ENCODE data around the gene TOPBP1. TPM values are rescaled to one million over a fixed set of nuclear protein-coding genes. Genes with fewer than 3 reads are reported as not detected.

TOPBP1 gene
- total and polyA plus RNA-seq, 2 of the 4 experiments (the other 2 are of a cell fraction): 19.5 to 50.5 TPM

- H3K4me2 ChIP-seq (ENCODE audit: low read depth, low read length): no peak overlapping the region
- H3K79me1 ChIP-seq (ENCODE audit: low read depth in 1 of 2, low read length in 2 of 2): peaks cover 3 to 5% of the 10 kb centered on the region in 2 experiments; a peak in 2 of 4 replicates
- peaks cover 12% of the 10 kb centered on the region for H3K36me3 ChIP-seq (ENCODE audit: control insufficient read depth, insufficient read depth, low read length)
- H3K9ac ChIP-seq (ENCODE audit: low read depth, low read length): no peak overlapping the region
- H3K27ac ChIP-seq (ENCODE audit: insufficient read depth, low read length): no peak overlapping the region
- H4K20me1 ChIP-seq (ENCODE audit: insufficient read depth, low read length): no peaks in the 10 kb centered on the region
- TF ChIP-seq NFE2L2 (IDR thresholded peaks at IDR 0.05; ENCODE audit: low read depth, low read length) (no peak), RCOR1 (IDR thresholded peaks at IDR 0.05; ENCODE audit: insufficient replicate concordance, low read length) (no peak)
- in situ Hi-C loops (cut with MboI; ENCODE audit: low sequenced_read_pairs): loop anchor here (25.0 kb wide), 2 partner anchors 895 to 1120 kb away; partner anchors contain the start of gene NPHP3
- CTCF ChIA-PET: no interaction called here
- H2AK9ac ChIP-seq (replicated peaks; ENCODE audit: low read depth, low read length, poor library complexity): no peak overlapping the region
- no peaks in the 10 kb centered on the region for H3K9me1 ChIP-seq (ENCODE audit: insufficient read depth, low read length)
- no peak overlapping the region for H2AFZ ChIP-seq (replicated peaks; ENCODE audit: low read length, poor library complexity)
- DNase-seq (no peak), ATAC-seq (ENCODE audit: low read depth) (no peak)
- no peak overlapping the region for H3K18ac ChIP-seq (ENCODE audit: low read depth, low read length)
- no peaks in the 10 kb centered on the region for H3K4me1 ChIP-seq (ENCODE audit: control insufficient read depth, insufficient read depth, low read length)
- H3K4me3 ChIP-seq (ENCODE audit: insufficient read depth, low read depth, low read length): no peak overlapping the region
- dilution Hi-C loops (cut with HindIII; ENCODE audit: low sequenced_read_pairs, unreplicated experiment): no loop called here
- intact Hi-C loops (cut with micrococcal nuclease): no loop called here
- no peak overlapping the region for H2BK15ac ChIP-seq (ENCODE audit: low read depth, low read length)
- no CpG with 5 or more reads among the region's 4 CpGs for WGBS, 2 experiments (ENCODE audit: extremely low coverage in 2 of 2, insufficient read length in 1 of 2)
- H3K9me3 ChIP-seq (ENCODE audit: control insufficient read depth, insufficient read depth, low read length): no peaks in the 10 kb centered on the region
- no peaks in the 10 kb centered on the region for H3K27me3 ChIP-seq (ENCODE audit: control insufficient read depth, insufficient read depth, low read length)
- H4K91ac ChIP-seq (ENCODE audit: insufficient read depth, low read depth, low read length): no peak overlapping the region
- POLR2A ChIA-PET (ENCODE audit: unreplicated experiment): interaction anchor here (0.6 kb wide), 1 partner anchor 201 kb away, joined by 9 read pairs; no protein-coding TSS in a partner anchor
- H3K56ac ChIP-seq (ENCODE audit: extremely low read depth, insufficient read depth, low read length): no peak overlapping the region
- H3K23ac ChIP-seq (ENCODE audit: low read depth, low read length): no peak overlapping the region
- H3K14ac ChIP-seq (replicated peaks; ENCODE audit: low read depth, low read length): no peak overlapping the region
- no peak overlapping the region for H4K5ac ChIP-seq (ENCODE audit: low read depth, low read length)
- no peak overlapping the region for H2BK5ac ChIP-seq (ENCODE audit: low read depth, low read length, poor library complexity, severe bottlenecking)
- no TSS peak for BruUV-seq (replicated peaks)
- no peak overlapping the region for H2BK120ac ChIP-seq (ENCODE audit: low read depth, low read length)
- H2AK5ac ChIP-seq (ENCODE audit: low read depth, low read length): no peak overlapping the region
- no peak overlapping the region for H2BK20ac ChIP-seq (ENCODE audit: low read depth, low read length)
- H4K8ac ChIP-seq (ENCODE audit: low read depth in 2 of 2, low read length in 2 of 2): no peak overlapping the region
- no peak overlapping the region for H3K4ac ChIP-seq (ENCODE audit: low read depth, low read length)
Observed at GRCh38 chr3:133606902-133607301, 54.8 kb downstream of the TOPBP1 start.
